D341Med (cell line): ENCODE measurements around the gene COL4A3.

Source experiments
- DNase-seq: peaks from one replicate; pipeline ENCODE4 v3.0.0; 2012; ENCODE audit warnings: low spot score

COL4A3 gene

GRCh38 chr2:227295806-227296205 lies 131.4 kb downstream of the COL4A3 start:
- DNase-seq: no peak

GRCh38 chr2:227296671-227297405 lies 132.4 kb downstream of the COL4A3 start:
- DNase-seq: no peak

- no peak for DNase-seq
Observed at GRCh38 chr2:227301523-227301922, 137.1 kb downstream of the COL4A3 start.

GRCh38 chr2:227308784-227309183 lies 144.4 kb downstream of the COL4A3 start:
- DNase-seq: no peak

GRCh38 chr2:227310756-227311110 lies 146.3 kb downstream of the COL4A3 start:
- DNase-seq: no peak

- no peak for DNase-seq
Observed at GRCh38 chr2:227311861-227312506, 147.6 kb downstream of the COL4A3 start.

- DNase-seq: no peak
Observed at GRCh38 chr2:227312579-227312978, 148.2 kb downstream of the COL4A3 start.

GRCh38 chr2:227313310-227313709 lies 148.9 kb downstream of the COL4A3 start:
- DNase-seq: no peak

- no peak for DNase-seq
Observed at GRCh38 chr2:227317834-227318233, 153.4 kb downstream of the COL4A3 start.

GRCh38 chr2:227320305-227321094 lies 156.1 kb downstream of the COL4A3 start:
- DNase-seq: no peak

GRCh38 chr2:227322530-227323205 lies 158.2 kb downstream of the COL4A3 start:
- DNase-seq: no peak

GRCh38 chr2:227323818-227324217 lies 159.4 kb downstream of the COL4A3 start:
- DNase-seq: no peak

GRCh38 chr2:227324642-227324994 lies 160.2 kb downstream of the COL4A3 start:
- peak; percentile 35 for DNase-seq

- peak; percentile 93 for DNase-seq
Observed at GRCh38 chr2:227324995-227325838, 160.8 kb downstream of the COL4A3 start, which contains the start of gene MFF. MFF (plus strand) TSS chr2:227325251; CDS start chr2:227330666, 5,415 bp downstream.

GRCh38 chr2:227325839-227326195 lies 161.4 kb downstream of the COL4A3 start:
- DNase-seq: peak; percentile 49

- DNase-seq: no peak
Observed at GRCh38 chr2:227326783-227327182, 162.4 kb downstream of the COL4A3 start.

- no peak for DNase-seq
Observed at GRCh38 chr2:227335713-227336112, 171.3 kb downstream of the COL4A3 start.

GRCh38 chr2:227337442-227337841 lies 173.0 kb downstream of the COL4A3 start:
- no peak for DNase-seq

GRCh38 chr2:227339098-227339599 lies 174.7 kb downstream of the COL4A3 start:
- no peak for DNase-seq

GRCh38 chr2:227340106-227340505 lies 175.7 kb downstream of the COL4A3 start:
- DNase-seq: no peak

GRCh38 chr2:227341553-227341952 lies 177.1 kb downstream of the COL4A3 start:
- no peak for DNase-seq
